Keratinocyte (primary cell): ENCODE results near the gene BMPR1B.
"Not testable (repeated sequence)": the region's sequence is repeated elsewhere in the genome, so short reads cannot be mapped to it uniquely, and the experiment has no call there.

Source experiments
- EZH2 ChIP-seq: IDR thresholded peaks from one replicate; pipeline ENCODE4 v1.6.1; 2012; ENCODE audit warnings: inconsistent platforms, mild to moderate bottlenecking, low read length, moderate library complexity
- TF ChIP-seq, protein P1 (sequence below), 3 experiments: IDR thresholded peaks in 1 of 3; conservative IDR thresholded peaks in 1 of 3; optimal IDR thresholded peaks in 1 of 3; 2 replicates in 2 of 3; 3 replicates in 1 of 3; pipeline versions ENCODE3 to v1.5.1; 2011; ENCODE audit warnings: low read length in 3 of 3, mild to moderate bottlenecking in 3 of 3, moderate library complexity in 2 of 3, control low read depth in 1 of 3, inconsistent platforms in 1 of 3; ENCODE audit not compliant: insufficient read depth in 2 of 3; ENCODE audit errors: extremely low read depth in 1 of 3

GRCh38 chr4:95171377-95171776 lies 413.6 kb downstream of the BMPR1B start:
- TF ChIP-seq, protein P1, sequence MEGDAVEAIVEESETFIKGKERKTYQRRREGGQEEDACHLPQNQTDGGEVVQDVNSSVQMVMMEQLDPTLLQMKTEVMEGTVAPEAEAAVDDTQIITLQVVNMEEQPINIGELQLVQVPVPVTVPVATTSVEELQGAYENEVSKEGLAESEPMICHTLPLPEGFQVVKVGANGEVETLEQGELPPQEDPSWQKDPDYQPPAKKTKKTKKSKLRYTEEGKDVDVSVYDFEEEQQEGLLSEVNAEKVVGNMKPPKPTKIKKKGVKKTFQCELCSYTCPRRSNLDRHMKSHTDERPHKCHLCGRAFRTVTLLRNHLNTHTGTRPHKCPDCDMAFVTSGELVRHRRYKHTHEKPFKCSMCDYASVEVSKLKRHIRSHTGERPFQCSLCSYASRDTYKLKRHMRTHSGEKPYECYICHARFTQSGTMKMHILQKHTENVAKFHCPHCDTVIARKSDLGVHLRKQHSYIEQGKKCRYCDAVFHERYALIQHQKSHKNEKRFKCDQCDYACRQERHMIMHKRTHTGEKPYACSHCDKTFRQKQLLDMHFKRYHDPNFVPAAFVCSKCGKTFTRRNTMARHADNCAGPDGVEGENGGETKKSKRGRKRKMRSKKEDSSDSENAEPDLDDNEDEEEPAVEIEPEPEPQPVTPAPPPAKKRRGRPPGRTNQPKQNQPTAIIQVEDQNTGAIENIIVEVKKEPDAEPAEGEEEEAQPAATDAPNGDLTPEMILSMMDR (optimal IDR thresholded peaks at IDR 0.05 in 1 of 3, IDR thresholded peaks at IDR 0.05 in 1 of 3, conservative IDR thresholded peaks at IDR 0.05 in 1 of 3; ENCODE audit: extremely low read depth in 1 of 3, insufficient read depth in 2 of 3, low read length in 3 of 3) = not testable (repeated sequence)
- TF ChIP-seq EZH2 = not testable (repeated sequence)
